Uterus (tissue), 4 donors: ENCODE results near the gene ADCY9. TPM values are rescaled to one million over a fixed set of nuclear protein-coding genes. Genes with fewer than 3 reads are reported as not detected.

ENCODE experiments used
- DNase-seq, 2 donors: peaks; one replicate each; pipeline ENCODE4 v3.0.0-alpha.2; 2019 to 2020
- H3K27ac ChIP-seq, 2 donors: fragments of 200-600 bp; sonication (generic); 1 replicate in 1 of 2; 2 replicates in 1 of 2; pipeline ENCODE4 v1.5.1; 2016 to 2018
- H3K27me3 ChIP-seq, 2 donors: fragments of 200-600 bp; sonication (generic); one replicate each; pipeline ENCODE4 v1.5.1; 2018 to 2019; ENCODE audit warnings: control low read depth in 1 of 2
- H3K36me3 ChIP-seq, 2 donors: fragments of 200-600 bp; sonication (generic); one replicate each; pipeline ENCODE4 v1.5.1; 2019; ENCODE audit warnings: control low read depth in 1 of 2
- H3K4me1 ChIP-seq, 2 donors: fragments of 200-600 bp; sonication (generic); one replicate each; pipeline ENCODE4 v1.5.1; 2018 to 2019; ENCODE audit warnings: control low read depth in 1 of 2
- H3K4me3 ChIP-seq, 2 donors: fragments of 200-600 bp; sonication (generic); 1 replicate in 1 of 2; 2 replicates in 1 of 2; pipeline ENCODE4 v1.5.1; 2018 to 2019; ENCODE audit warnings: mild to moderate bottlenecking in 1 of 2
- H3K9me3 ChIP-seq, 2 donors: fragments of 200-600 bp; sonication (generic); one replicate each; pipeline ENCODE4 v1.5.1; 2019; ENCODE audit warnings: control low read depth in 1 of 2
- POLR2A ChIP-seq, 2 donors: fragments of 450-650 bp; IDR thresholded peaks; one replicate each; pipeline ENCODE4 v1.6.1; 2016; ENCODE audit warnings: antibody characterized with exemption in 2 of 2, mild to moderate bottlenecking in 1 of 2, moderate library complexity in 1 of 2
- intact Hi-C: fragments of 100-400 bp; cut with DNase I; formaldehyde crosslinking; loops from one replicate; pipeline ENCODE4 v1.15.1; 2023; ENCODE audit warnings: low total_unique reads
- total RNA-seq, 4 donors: library from RNA; depleted of rRNA in 3 of 4; stranded (reverse); fragments of >200 nt in 3 of 4; gene quantifications; one replicate each; pipeline versions ENCODE4 v1.1.0 to v1.2.4, GENCODE V29; 2014 to 2023
- TF ChIP-seq, protein P1 (sequence below), 4 experiments: fragments of 200-600 bp in 2 of 4; fragments of 450-650 bp in 2 of 4; sonication (generic) in 2 of 4; IDR thresholded peaks; one replicate each; pipeline ENCODE4 v1.5.1; 2016 to 2019; ENCODE audit warnings: antibody characterized with exemption in 4 of 4, mild to moderate bottlenecking in 2 of 4, moderate library complexity in 1 of 4
- donor health status: DM: yes; HTN: yes; CAD: no.

Gene ADCY9
- total RNA-seq, 4 donors from 2014 or later: 2.8 to 34.7 (median 20.2) TPM

DNA sequence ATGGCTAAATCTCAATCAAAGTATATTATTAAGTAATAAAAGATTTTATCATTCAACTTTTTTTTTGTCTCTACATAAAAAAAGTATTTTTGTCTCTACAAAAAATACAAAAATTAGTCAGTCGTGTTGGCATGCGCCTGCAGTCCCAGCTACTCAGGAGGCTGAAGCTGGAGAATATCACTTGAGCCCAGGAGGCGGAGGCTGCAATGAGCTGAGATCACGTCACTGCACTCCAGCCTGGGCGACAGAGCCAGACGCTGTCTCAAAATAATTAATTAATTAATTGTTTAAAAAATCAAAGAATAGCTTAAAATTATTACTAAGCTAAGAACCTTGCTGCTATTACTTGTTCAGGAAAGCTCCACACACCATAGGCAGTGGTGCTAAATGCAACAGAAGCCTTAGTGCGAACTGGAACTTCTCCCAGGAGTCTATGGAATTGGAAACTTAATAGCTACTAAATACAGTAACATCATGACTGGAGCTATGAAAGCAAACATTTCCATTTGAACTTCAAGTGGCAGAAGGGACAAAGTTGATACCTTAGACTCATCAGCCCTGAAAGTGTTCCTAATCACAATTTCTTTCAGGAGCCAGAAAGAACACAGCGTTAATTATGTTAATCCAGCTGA, 22.6 kb downstream of the ADCY9 start:
- intact Hi-C loops: no loop called here
- Histone ChIP-seq H3K4me3 (no peak overlapping the region), H3K4me1 (peaks cover 0 to 5% of the 10 kb centered on the region in 2 donors)

DNA sequence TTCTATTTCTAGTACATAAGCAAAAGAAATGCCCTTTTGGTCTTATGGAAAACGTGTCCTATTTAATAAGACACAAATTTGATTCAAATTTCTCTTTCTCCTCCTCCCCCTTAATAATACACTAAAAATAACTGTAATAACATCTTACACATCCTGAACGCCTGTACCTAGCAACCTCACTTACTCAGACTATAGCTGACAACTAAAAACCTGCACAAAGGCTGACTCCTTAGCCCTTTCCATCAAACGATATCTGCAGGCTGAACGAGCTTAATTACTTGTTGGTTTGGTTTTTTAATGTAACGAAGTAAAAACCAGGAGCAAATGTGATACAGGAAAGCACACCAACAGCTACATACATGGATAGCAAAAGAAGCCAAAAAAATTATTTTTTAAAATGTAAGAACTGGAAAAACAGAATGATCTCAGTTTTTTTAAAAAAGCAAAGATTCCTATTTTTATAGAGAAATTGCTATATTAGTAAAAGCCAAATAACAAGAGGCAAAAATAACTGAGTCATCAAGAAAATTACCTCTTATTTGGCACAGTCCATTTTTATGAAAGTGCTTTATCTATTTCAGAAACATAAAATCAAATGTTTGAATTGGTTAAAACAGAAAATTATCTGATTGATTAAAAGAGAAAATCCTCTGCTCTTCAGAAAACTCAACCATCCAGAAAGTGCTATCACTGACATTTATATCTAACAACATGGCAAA, 23.5 kb downstream of the ADCY9 start:
- intact Hi-C loops: no loop called here
- TF ChIP-seq, protein P1, sequence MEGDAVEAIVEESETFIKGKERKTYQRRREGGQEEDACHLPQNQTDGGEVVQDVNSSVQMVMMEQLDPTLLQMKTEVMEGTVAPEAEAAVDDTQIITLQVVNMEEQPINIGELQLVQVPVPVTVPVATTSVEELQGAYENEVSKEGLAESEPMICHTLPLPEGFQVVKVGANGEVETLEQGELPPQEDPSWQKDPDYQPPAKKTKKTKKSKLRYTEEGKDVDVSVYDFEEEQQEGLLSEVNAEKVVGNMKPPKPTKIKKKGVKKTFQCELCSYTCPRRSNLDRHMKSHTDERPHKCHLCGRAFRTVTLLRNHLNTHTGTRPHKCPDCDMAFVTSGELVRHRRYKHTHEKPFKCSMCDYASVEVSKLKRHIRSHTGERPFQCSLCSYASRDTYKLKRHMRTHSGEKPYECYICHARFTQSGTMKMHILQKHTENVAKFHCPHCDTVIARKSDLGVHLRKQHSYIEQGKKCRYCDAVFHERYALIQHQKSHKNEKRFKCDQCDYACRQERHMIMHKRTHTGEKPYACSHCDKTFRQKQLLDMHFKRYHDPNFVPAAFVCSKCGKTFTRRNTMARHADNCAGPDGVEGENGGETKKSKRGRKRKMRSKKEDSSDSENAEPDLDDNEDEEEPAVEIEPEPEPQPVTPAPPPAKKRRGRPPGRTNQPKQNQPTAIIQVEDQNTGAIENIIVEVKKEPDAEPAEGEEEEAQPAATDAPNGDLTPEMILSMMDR (IDR thresholded peaks at IDR 0.05): no peak
- TF ChIP-seq POLR2A (IDR thresholded peaks at IDR 0.05): no peak
- peak overlapping the region in 1 of 2 donors; percentile 11 for H3K27ac ChIP-seq
- no peaks in the 10 kb centered on the region for H3K27me3 ChIP-seq
- H3K36me3 ChIP-seq: no peaks in the 10 kb centered on the region
- no peaks in the 10 kb centered on the region for H3K9me3 ChIP-seq
- peaks cover 0 to 5% of the 10 kb centered on the region in 2 donors for H3K4me1 ChIP-seq
- no peak for DNase-seq
- no peak overlapping the region for H3K4me3 ChIP-seq

More for the DNA sequence above, 22.6 kb downstream of the ADCY9 start:
- H3K9me3 ChIP-seq: no peaks in the 10 kb centered on the region
- no peak for TF ChIP-seq POLR2A (IDR thresholded peaks at IDR 0.05)
- TF ChIP-seq, protein P1 (IDR thresholded peaks at IDR 0.05): no peak
- H3K27ac ChIP-seq: peak overlapping the region; percentile 12 to 21
- no peaks in the 10 kb centered on the region for H3K36me3 ChIP-seq
- DNase-seq: peak in 1 of 2 donors; percentile 39
- H3K27me3 ChIP-seq: no peaks in the 10 kb centered on the region

DNA sequence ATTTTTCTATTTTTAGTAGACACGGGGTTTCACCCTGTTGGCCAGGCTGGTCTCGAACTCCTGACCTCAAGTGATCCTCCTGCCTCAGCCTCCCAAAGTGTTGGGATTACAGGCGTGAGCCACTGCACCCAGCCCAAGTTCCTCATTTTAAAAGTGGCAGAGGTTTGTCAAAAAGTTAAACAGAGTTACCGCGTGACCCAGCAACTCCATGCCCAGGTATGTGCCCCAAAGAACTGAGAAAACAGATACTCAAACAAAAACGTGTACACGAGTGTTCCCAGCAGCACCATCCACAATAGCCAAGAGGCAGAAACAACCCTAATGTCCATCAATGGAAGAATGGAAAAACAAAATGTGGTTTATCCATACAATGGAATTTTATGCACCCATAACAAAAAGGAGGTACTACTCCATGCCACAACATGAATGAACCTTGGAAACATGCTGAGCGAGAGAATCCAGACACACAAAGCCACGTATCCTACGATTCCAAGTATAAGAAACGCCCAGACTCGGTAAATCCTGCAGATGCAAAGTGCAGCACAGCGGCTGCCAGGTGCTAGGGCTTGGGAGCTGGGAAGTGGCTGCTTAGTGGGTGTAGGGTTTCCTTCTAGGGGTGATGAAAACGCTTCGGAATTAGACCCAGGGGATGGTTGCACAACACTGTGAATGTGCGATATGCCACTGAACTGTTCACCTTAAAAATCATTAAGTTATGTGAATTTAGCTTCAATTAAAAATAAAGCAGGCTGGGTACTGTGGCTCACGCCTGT, 24.8 kb downstream of the ADCY9 start:
- Histone ChIP-seq H3K27me3 (no peaks in the 10 kb centered on the region), H3K36me3 (no peaks in the 10 kb centered on the region), H3K4me1 (peaks cover 0 to 5% of the 10 kb centered on the region in 2 donors), H3K9me3 (no peaks in the 10 kb centered on the region), H3K27ac (no peak overlapping the region), H3K4me3 (no peak overlapping the region)
- no peak for TF ChIP-seq POLR2A (IDR thresholded peaks at IDR 0.05)
- intact Hi-C loops: no loop called here
- DNase-seq: no peak

DNA sequence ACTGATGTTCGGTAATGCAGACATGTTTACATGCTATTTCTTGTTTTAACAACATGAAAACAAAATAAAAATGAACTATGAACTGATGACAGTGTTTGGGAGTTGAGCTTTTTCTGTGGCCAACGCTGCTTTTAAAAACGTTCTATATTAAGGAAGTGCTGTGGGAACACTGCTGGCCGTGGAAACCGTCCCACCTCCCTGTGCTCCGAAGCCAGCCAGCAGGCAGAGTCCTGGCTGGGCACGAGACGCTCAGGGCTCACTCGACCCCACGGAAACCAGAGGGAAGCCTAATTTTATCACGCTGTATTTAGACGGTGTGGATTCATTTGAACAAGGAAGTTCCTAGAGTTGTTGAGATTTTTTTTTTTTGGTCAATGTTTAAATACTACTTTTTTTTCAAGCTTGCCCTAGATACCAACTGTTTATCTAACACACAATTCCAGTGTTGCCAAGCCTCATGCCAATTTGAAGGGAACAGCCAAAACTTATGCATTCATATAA, 25.8 kb downstream of the ADCY9 start:
- Histone ChIP-seq H3K4me3 (no peak overlapping the region), H3K9me3 (no peaks in the 10 kb centered on the region), H3K36me3 (no peaks in the 10 kb centered on the region), H3K27me3 (no peaks in the 10 kb centered on the region), H3K4me1 (peaks cover 0 to 5% of the 10 kb centered on the region in 2 donors), H3K27ac (peak overlapping the region in 1 of 2 donors; percentile 43)
- TF ChIP-seq, protein P1 (IDR thresholded peaks at IDR 0.05): no peak
- no peak for TF ChIP-seq POLR2A (IDR thresholded peaks at IDR 0.05)
- DNase-seq: peak in 1 of 2 donors; percentile 40
- intact Hi-C loops: no loop called here

DNA sequence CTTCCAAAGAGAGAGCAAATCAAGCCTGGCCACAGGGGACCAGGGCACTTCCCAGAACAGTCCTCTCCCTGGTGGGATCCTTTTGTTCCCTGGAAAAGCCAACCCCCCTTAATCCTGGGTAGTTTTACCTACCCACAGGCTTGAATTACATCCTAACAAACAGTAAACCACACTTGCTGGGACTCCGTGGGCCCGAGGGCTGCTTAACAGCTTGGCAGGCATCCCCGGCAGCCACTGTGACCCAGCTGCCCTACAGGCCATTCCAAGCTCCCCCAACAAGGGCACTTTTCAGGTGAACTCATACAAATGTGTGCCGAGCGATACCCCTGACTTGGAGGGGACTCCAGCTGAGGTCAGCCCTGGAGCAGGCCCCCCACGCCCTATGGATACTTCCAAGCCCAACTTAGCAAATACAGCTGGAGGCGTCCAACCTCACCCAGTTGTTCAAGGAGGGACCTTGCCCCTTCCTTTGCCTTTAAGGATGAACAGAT, 26.4 kb downstream of the ADCY9 start:
- H3K27ac ChIP-seq: peak overlapping the region in 1 of 2 donors; percentile 43
- no peak for DNase-seq
- H3K4me1 ChIP-seq: peaks cover 0 to 5% of the 10 kb centered on the region in 2 donors
- H3K27me3 ChIP-seq: no peaks in the 10 kb centered on the region
- no peak overlapping the region for H3K4me3 ChIP-seq
- intact Hi-C loops: no loop called here
- TF ChIP-seq, protein P1 (IDR thresholded peaks at IDR 0.05): no peak
- TF ChIP-seq POLR2A (IDR thresholded peaks at IDR 0.05): no peak
- H3K36me3 ChIP-seq: no peaks in the 10 kb centered on the region
- H3K9me3 ChIP-seq: no peaks in the 10 kb centered on the region
